Endothelial cell (in vitro differentiated cells): ENCODE results near the gene MAS1. TPM values are rescaled to one million over a fixed set of nuclear protein-coding genes. Genes with fewer than 3 reads are reported as not detected.

Source experiments
- DNase-seq: peaks from one replicate; pipeline ENCODE4 v3.0.0; 2021; ENCODE audit warnings: low spot score
- H3K27ac Mint-ChIP-seq: one replicate; pipeline ENCODE4 v1.8.0; 2021; ENCODE audit warnings: mixed read lengths, inconsistent platforms; ENCODE audit not compliant: unreplicated experiment
- H3K27me3 Mint-ChIP-seq: one replicate; pipeline ENCODE4 v1.8.0; 2021; ENCODE audit warnings: mild to moderate bottlenecking, moderate library complexity, mixed read lengths, inconsistent platforms; ENCODE audit not compliant: unreplicated experiment
- H3K36me3 Mint-ChIP-seq: one replicate; pipeline ENCODE4 v1.8.0; 2021; ENCODE audit warnings: mild to moderate bottlenecking, low read depth, mixed read lengths, inconsistent platforms; ENCODE audit not compliant: unreplicated experiment
- H3K4me1 Mint-ChIP-seq: one replicate; pipeline ENCODE4 v1.8.0; 2021; ENCODE audit warnings: mild to moderate bottlenecking, mixed read lengths, inconsistent platforms; ENCODE audit not compliant: unreplicated experiment
- H3K4me3 Mint-ChIP-seq: one replicate; pipeline ENCODE4 v1.8.0; 2021; ENCODE audit warnings: mild to moderate bottlenecking, mixed read lengths, inconsistent platforms; ENCODE audit not compliant: unreplicated experiment
- H3K9me3 Mint-ChIP-seq: one replicate; pipeline ENCODE4 v1.8.0; 2021; ENCODE audit warnings: mixed read lengths, inconsistent platforms; ENCODE audit not compliant: unreplicated experiment
- total RNA-seq: library from RNA; stranded (reverse); fragmentation: NEBNext Ultra II Directional; extraction: Animal tissue kit (Norgen Biotek cat#: 25700); gene quantifications from one replicate; pipeline ENCODE4 v1.2.1, GENCODE V29; 2021; ENCODE audit not compliant: unreplicated experiment
- TF ChIP-seq, protein P1 (sequence below): fragments of 200-600 bp; sonication (generic); IDR thresholded peaks from one replicate; pipeline ENCODE4 v1.5.0; 2021; ENCODE audit warnings: antibody characterized with exemption; ENCODE audit not compliant: unreplicated experiment

Gene MAS1
- total RNA-seq, 1 donor from 2014 or later, result not detected

DNA sequence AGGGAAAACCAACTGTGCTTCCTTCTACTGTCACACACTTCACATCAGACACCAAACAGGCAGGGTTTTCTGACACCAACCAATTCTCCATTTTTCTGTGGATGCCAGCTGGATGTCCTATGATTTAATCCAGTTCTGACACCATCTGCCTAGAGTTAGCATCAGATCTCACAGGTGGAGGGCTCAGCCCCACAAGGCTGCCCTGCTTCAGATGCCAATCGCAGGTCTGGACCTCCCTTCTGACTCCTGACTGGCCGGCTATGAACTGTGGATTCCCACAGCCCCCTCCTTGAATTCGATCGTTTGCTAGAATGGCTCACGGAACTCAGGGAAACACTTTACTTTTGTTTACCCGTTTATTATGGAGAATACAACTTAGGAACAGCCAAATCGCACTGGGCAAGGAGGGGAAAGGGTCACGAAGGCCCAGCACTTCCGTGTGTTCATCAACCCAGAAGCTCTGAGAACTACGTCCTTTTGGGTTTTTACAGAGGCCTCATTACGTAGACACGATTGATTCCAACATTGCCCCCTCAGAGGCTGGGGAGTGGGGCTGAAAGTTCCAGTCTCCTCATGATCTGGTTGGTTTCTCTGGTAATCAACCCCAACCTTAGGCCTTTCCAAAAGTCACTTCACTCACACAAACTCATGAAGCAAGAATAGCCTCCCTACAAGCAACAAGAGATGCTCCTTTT, 25.4 kb upstream of the MAS1 start:
- DNase-seq, result no peak
- Mint-ChIP-seq H3K27me3 (peaks cover 7% of the 10 kb centered on the region), H3K4me3 (no peak overlapping the region), H3K9me3 (no peaks in the 10 kb centered on the region), H3K4me1 (no peaks in the 10 kb centered on the region), H3K27ac (no peak overlapping the region), H3K36me3 (no peaks in the 10 kb centered on the region)
- TF ChIP-seq, protein P1, sequence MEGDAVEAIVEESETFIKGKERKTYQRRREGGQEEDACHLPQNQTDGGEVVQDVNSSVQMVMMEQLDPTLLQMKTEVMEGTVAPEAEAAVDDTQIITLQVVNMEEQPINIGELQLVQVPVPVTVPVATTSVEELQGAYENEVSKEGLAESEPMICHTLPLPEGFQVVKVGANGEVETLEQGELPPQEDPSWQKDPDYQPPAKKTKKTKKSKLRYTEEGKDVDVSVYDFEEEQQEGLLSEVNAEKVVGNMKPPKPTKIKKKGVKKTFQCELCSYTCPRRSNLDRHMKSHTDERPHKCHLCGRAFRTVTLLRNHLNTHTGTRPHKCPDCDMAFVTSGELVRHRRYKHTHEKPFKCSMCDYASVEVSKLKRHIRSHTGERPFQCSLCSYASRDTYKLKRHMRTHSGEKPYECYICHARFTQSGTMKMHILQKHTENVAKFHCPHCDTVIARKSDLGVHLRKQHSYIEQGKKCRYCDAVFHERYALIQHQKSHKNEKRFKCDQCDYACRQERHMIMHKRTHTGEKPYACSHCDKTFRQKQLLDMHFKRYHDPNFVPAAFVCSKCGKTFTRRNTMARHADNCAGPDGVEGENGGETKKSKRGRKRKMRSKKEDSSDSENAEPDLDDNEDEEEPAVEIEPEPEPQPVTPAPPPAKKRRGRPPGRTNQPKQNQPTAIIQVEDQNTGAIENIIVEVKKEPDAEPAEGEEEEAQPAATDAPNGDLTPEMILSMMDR, result no peak

DNA sequence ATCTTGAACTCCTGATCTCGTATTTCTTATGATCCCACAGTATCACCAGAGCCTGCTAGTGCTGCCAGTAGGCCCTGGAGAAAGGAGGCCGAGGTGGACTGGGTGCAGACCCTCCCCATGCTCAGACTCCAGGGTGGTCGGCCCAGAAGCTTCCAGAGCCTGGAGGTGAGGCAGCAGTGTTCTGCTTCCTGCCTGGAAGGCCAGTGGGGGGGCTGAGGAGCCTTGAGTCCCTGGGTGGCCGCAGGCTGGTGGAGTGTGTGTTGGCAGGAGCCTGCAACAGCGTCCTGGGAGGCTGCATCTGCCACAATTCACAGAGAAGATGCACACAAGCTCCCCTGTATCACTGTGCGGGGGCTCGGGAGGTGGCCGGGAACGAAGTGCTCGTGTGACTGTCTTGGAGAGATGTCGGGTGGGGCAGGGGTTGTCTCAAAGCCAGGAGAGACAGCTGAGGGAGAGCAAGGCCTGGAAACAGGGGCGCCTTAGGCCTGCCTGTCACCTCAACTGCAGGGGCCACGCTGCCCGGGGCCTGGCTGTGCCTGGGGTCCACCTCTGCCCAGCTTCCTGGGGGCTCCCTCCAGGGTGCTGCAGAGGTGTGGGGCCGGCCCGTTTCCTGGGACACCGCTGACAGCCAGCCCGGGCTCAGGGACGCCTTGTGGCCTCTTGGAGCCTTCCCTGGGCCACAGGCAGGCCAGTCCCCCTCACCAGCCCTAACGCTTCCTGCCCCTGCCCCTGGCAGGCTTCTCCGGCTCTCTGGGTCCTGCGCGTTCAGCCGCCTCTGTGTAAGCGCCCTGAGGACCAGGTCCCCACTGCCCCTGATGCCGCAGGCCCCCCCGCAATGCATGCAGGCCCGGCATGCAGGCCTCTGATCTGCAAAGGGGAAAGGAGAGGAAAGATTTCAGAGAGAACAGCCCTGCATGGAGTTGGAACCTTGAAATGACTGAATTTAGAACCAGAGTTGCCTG, 24.2 kb upstream of the MAS1 start:
- Mint-ChIP-seq H3K27ac (no peak overlapping the region), H3K4me3 (peak overlapping the region; percentile 31)
- TF ChIP-seq, protein P1, result no peak

DNA sequence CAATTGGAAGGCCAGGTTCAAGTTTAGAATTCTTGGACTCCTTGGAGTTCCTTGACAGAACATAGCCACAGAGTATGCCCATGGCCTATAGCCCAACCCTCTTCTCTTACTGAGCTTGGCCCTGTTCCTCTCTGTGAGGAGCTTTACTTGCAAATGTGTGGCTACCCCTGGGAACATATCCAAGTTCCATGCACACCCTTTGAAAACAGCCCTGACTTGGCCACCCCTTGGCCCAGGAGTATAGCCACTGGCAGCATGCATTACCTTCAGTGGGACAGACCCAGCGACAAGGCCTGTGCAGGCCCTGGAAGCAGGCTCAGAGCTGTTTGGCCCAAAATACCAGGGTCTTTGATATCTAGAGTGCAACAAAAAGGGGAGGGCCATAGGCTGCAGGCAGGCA, 19.5 kb upstream of the MAS1 start:
- Mint-ChIP-seq H3K9me3 (no peaks in the 10 kb centered on the region), H3K27ac (no peak overlapping the region), H3K27me3 (peaks cover 4% of the 10 kb centered on the region), H3K4me3 (no peak overlapping the region), H3K36me3 (no peaks in the 10 kb centered on the region), H3K4me1 (no peaks in the 10 kb centered on the region)
- TF ChIP-seq, protein P1, result no peak
- no peak for DNase-seq

More for the DNA sequence above, 24.2 kb upstream of the MAS1 start:
- Mint-ChIP-seq H3K9me3 (no peaks in the 10 kb centered on the region), H3K36me3 (no peaks in the 10 kb centered on the region), H3K4me1 (no peaks in the 10 kb centered on the region), H3K27me3 (peaks cover 7% of the 10 kb centered on the region)
- DNase-seq, result no peak

DNA sequence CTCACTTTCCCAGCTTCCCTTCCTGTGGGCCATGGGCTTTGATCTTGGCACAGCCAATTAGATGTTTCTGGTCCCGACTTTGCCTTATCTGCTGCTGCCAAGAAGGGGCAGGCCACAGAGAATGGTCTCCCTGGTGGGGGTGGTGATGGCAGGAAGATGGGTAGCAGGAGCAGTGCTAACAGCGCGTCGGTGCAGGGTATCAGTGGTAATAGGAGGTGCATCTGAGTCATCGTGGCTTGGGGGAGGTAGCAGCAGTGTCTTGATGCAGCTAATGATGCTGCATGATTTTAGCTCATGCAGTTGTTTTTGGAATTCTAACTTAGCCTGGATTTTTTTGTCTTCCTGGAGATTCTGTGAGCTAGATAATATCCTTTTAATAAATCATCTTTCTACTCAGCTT, 18.9 kb upstream of the MAS1 start:
- Mint-ChIP-seq H3K9me3 (no peaks in the 10 kb centered on the region), H3K4me1 (no peaks in the 10 kb centered on the region), H3K27me3 (peaks cover 4% of the 10 kb centered on the region), H3K4me3 (no peak overlapping the region), H3K36me3 (no peaks in the 10 kb centered on the region), H3K27ac (no peak overlapping the region)
- TF ChIP-seq, protein P1, result no peak
- no peak for DNase-seq
